Nephron progenitor cell (in vitro differentiated cells): ENCODE results near the gene AP3B2.

Experiments used
- DNase-seq: peaks from one replicate; pipeline ENCODE4 v3.0.0; 2021
- H3K27ac Mint-ChIP-seq: 2 replicates; pipeline ENCODE4 v1.8.0; 2021; ENCODE audit warnings: mild to moderate bottlenecking, moderate library complexity, mixed read lengths
- H3K27me3 Mint-ChIP-seq: 2 replicates; pipeline ENCODE4 v1.8.0; 2021; ENCODE audit warnings: mild to moderate bottlenecking, low read depth, mixed read lengths; ENCODE audit not compliant: poor library complexity
- H3K36me3 Mint-ChIP-seq: 2 replicates; pipeline ENCODE4 v1.8.0; 2021; ENCODE audit warnings: low read depth, mixed read lengths
- H3K4me1 Mint-ChIP-seq: 2 replicates; pipeline ENCODE4 v1.8.0; 2021; ENCODE audit warnings: mixed read lengths
- H3K4me3 Mint-ChIP-seq: 2 replicates; pipeline ENCODE4 v1.8.0; 2021; ENCODE audit warnings: mild to moderate bottlenecking, moderate library complexity, mixed read lengths
- H3K9me3 Mint-ChIP-seq: 2 replicates; pipeline ENCODE4 v1.8.0; 2021; ENCODE audit warnings: mild to moderate bottlenecking, moderate library complexity, mixed read lengths
- TF ChIP-seq, protein P1 (sequence below): fragments of 200-600 bp; sonication (generic); IDR thresholded peaks from 2 replicates; pipeline ENCODE4 v1.5.0; 2021; ENCODE audit warnings: antibody characterized with exemption

The AP3B2 gene

DNA sequence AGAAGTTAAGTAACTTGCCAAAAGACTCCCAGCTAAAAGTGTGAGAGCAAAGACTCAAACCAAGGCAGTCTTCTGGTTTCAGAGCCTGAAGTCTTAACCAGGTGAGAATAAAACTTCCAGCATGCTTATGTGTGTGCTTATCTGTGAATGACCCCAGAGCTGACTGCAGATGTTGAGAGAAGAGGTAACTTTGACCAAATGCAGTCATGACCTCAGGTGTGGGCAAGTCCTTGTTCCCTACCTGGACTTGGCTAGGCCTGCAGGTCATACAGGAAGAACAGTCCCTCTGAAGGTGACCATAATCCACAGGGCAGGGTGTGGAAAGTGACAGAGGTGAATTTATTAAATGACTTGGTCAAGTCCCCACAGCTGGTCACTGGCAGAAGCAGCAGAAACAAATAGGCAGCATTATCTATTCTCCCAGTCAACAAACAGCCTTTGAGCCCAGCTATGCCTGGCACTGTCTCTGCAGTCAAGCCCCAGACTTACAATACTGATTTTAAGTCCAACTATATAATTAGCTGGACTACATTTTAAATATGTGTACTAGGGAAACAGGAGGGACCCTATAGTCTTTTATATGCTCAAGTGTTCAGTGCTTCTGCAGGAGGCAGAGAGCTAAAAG is 59.5 kb downstream of the AP3B2 start:
- H3K27ac Mint-ChIP-seq = no peak overlapping the region
- no peak for DNase-seq
- H3K4me3 Mint-ChIP-seq = no peak overlapping the region

DNA sequence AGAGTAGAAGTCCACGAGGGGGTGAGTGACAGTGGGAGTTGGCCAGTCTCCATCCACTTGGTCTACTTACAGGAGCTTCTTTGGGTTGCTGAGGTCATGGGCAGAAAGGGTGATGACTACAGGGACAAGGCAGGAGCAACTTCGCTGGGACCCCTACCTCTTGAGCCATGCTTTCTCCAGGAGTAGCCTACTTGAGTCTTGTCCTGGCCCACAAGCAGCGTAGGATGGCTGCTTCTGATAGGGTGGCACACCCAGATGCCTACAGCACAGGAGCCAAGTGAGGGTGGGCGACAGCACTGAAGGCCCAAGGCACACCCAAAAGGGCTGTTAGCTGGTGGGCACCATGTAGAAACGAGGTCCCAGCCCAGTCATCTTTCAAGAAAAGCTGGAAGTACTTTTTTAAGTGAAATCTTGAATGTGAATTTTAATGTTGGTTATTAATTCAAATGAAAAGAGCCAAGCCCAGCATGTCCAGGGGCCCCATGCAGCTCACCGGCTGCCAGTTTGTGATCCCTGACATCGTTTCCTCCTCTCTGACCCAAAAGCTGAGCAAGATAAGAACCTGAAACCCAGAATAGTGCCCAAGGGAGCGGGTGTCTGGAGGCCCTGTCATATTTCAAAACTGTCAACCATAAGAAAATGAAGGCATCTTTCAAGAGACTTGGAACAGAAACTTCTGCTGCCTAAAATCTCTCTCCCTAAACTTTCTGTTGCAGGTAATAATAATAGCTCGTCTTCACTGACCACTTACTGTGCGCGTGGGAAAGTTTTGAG is 60.3 kb downstream of the AP3B2 start:
- Mint-ChIP-seq H3K9me3 (peaks cover 3% of the 10 kb centered on the region), H3K4me3 (peak overlapping the region; percentile 11), H3K27ac (no peak overlapping the region), H3K36me3 (no peaks in the 10 kb centered on the region), H3K4me1 (peaks cover 16% of the 10 kb centered on the region), H3K27me3 (peaks cover 94% of the 10 kb centered on the region)
- TF ChIP-seq, protein P1, sequence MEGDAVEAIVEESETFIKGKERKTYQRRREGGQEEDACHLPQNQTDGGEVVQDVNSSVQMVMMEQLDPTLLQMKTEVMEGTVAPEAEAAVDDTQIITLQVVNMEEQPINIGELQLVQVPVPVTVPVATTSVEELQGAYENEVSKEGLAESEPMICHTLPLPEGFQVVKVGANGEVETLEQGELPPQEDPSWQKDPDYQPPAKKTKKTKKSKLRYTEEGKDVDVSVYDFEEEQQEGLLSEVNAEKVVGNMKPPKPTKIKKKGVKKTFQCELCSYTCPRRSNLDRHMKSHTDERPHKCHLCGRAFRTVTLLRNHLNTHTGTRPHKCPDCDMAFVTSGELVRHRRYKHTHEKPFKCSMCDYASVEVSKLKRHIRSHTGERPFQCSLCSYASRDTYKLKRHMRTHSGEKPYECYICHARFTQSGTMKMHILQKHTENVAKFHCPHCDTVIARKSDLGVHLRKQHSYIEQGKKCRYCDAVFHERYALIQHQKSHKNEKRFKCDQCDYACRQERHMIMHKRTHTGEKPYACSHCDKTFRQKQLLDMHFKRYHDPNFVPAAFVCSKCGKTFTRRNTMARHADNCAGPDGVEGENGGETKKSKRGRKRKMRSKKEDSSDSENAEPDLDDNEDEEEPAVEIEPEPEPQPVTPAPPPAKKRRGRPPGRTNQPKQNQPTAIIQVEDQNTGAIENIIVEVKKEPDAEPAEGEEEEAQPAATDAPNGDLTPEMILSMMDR = no peak
- no peak for DNase-seq

More for the DNA sequence above, 59.5 kb downstream of the AP3B2 start:
- H3K4me1 Mint-ChIP-seq = peaks cover 10% of the 10 kb centered on the region
- peaks cover 3% of the 10 kb centered on the region for H3K9me3 Mint-ChIP-seq
- peaks cover 94% of the 10 kb centered on the region for H3K27me3 Mint-ChIP-seq
- H3K36me3 Mint-ChIP-seq = no peaks in the 10 kb centered on the region
- TF ChIP-seq, protein P1 = no peak

DNA sequence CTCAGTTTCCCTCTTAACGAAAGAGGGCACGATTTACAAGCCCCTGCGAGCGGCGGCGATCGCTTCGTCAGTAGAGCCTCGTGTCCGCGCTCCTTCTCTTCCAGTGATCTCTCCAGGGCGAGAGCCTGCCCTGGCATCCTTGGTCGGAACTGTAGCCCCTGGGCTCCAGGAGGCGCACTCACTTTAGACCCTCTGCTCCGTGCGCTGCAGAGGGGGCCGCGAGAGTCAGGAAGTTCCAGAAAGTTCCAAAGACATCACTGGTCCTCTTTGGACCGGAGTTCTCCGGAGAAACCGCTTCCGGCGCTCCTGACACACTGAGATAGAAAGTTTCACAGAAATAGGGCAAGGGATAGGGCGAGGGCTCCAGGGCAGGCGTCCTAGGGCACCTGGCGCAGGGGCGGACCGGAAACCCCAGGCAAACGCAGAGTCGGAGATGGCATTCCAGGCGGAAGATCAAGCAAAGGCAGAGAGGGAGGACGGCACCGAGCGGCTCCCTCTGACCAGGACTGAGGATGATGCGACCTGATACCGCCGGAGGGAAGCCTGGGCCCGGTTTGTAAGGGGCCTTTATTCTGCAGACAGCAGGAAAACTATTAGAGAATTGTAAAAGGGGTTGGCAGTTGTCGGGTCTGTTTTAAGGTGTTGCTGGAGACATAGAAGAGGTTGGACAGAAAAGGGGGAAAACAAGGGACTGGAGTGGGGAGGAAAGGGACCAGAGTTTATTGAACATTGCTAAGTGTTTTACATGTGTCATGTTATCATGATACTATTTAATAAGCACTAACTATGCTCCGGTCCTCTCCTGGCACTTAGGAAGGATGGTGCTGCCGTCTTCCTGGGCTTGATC is 61.2 kb downstream of the AP3B2 start:
- TF ChIP-seq, protein P1 = no peak
- Mint-ChIP-seq H3K9me3 (peaks cover 3% of the 10 kb centered on the region), H3K4me3 (peak overlapping the region; percentile 11), H3K4me1 (peaks cover 23% of the 10 kb centered on the region), H3K27ac (no peak overlapping the region), H3K36me3 (no peaks in the 10 kb centered on the region), H3K27me3 (peaks cover 94% of the 10 kb centered on the region)
- DNase-seq = peak; percentile 25

DNA sequence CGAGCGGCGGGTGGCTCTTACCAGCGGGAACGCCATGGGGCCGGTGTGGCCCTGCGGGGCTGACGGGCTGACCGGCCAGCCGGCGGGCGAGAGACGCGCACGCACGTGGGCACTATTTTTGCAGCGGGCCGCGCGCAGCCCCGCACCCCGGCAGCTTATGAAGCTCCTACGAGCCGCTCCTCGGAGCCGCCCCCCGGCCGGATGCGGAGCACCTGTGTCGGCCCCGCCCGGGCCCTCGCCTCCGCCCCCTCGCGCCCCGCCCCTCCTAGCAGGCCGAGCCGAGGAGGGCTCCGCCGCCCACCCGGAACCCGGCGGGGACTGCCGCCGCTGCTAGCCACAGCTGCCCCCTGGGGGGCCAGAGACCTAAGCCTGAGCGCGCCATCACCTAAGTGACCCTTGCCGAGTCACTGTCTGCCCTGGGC is 61.8 kb downstream of the AP3B2 start:
- Mint-ChIP-seq H3K4me3 (peak overlapping the region; percentile 11), H3K36me3 (no peaks in the 10 kb centered on the region), H3K9me3 (peaks cover 3% of the 10 kb centered on the region), H3K27me3 (peaks cover 94% of the 10 kb centered on the region), H3K4me1 (peaks cover 23% of the 10 kb centered on the region), H3K27ac (no peak overlapping the region)
- peak; percentile 65 for DNase-seq
- TF ChIP-seq, protein P1 = no peak

DNA sequence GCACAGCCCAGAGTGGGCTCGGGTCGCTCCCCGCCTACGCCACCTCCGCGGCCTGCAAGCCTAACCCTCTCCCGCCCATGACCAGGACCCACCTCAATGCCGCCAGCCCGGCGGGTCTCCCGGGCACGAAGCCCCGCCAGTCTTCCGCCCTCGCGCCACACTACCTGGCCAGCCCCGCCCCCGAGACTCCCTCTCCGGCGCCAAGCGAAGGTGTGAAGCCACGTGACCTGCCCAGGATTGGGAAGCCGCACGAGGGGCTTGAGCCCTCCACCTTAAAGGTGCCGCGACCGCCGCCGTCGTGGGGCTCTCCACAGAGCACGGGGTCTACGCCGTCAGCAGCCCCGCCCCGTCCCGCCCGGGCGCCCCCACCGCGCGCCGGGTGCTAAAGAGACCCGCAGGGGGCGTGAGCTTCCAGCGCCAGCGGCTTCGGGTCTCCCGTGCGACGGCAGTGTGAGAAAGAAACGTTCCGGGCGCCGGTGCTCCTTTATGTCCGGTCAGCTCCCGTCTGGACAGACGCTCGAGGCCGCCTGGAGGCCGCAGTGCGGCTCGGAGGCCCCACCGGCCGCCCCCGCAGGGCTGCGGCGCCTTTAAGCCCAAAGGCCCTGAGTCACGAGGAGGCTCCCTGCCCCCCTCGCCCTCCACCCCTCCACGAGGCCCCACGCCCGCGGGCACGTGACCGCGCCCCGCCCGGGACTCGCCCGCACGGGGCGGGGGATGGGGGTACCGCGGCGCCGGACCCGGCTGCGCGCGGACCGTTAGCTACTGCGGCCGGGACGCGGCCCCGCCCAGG is 62.4 kb downstream of the AP3B2 start, which contains the start of gene CPEB1:
CPEB1 (minus strand) TSS at position 319 of the 790 bp plus-strand sequence. CDS start 18,904 bp downstream, outside the sequence.
- TF ChIP-seq, protein P1 = no peak
- Mint-ChIP-seq H3K4me3 (peak within 1 kb of the TSS; percentile 59), H3K36me3 (no peaks in the 10 kb centered on the region), H3K27me3 (peaks cover 94% of the 10 kb centered on the region), H3K27ac (no peak within 1 kb of the TSS), H3K9me3 (peaks cover 3% of the 10 kb centered on the region), H3K4me1 (peaks cover 23% of the 10 kb centered on the region)
- DNase-seq = peak; percentile 53
